H7 (cell line): ENCODE data around the gene MASTL. TPM values are rescaled to one million over a fixed set of nuclear protein-coding genes. Genes with fewer than 3 reads are reported as not detected.
A peak's percentile ranks its signal among the peaks of the same experiment; 100 is the strongest.
"Not testable (repeated sequence)": the region's sequence is repeated elsewhere in the genome, so short reads cannot be mapped to it uniquely, and the experiment has no call there.

Source experiments
- DNase-seq: peaks from one replicate; pipeline ENCODE4 v3.0.0; 2012
- H3K27me3 ChIP-seq: 2 replicates; pipeline ENCODE4 v1.6.0; 2011; ENCODE audit warnings: mild to moderate bottlenecking, low read length; ENCODE audit not compliant: control insufficient read depth, insufficient read depth
- H3K36me3 ChIP-seq: replicated peaks from 2 replicates; pipeline ENCODE4 v1.5.1; 2011; ENCODE audit warnings: low read length; ENCODE audit not compliant: control insufficient read depth, insufficient read depth
- H3K4me3 ChIP-seq: 2 replicates; pipeline ENCODE4 v1.5.1; 2011; ENCODE audit warnings: low read depth, mild to moderate bottlenecking, control low read depth, low read length, moderate library complexity; ENCODE audit not compliant: insufficient read depth
- total RNA-seq: library from RNA; depleted of rRNA; stranded (reverse); fragments of >200 nt; shearing (Covaris generic); gene quantifications from 2 replicates; pipeline ENCODE4 v1.2.3, GENCODE V29; 2014; rRNA removed

The MASTL gene
- total RNA-seq = 53.4 and 73.2 TPM in 2 replicates

DNA sequence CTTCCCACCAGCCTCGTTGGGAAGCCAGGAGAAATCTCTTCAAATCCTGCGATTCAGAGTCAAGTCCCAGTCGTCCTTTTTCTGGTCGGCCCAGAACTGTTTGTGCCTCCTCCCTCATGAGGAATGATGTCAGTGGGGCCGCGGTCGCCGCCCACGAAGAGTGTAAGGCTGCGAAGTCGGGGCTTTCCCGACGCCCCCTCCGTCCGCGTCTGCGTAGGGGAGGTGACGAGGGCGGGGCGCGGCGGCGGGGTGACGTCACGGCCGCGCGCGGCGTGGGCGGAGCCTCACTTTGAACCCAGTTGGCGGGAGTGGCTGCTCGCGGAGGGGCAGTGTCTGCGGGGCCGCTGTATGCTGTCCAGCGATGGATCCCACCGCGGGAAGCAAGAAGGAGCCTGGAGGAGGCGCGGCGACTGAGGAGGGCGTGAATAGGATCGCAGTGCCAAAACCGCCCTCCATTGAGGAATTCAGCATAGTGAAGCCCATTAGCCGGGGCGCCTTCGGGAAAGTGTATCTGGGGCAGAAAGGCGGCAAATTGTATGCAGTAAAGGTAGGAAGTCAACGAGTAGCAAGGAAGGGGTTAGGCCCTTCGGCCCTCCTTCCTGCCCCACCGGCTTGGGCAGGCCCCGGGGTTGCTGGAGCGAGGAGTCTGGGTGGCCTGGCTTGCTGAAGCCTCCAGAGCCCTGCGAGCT is at the start of gene MASTL:
Gene MASTL, plus strand, starts transcription at position 287 of the 689 bp plus-strand sequence. Its CDS starts 75 bp downstream, at position 362.
- peaks cover 17% of the 10 kb centered on the region for H3K36me3 ChIP-seq
- DNase-seq = peak; percentile 94
- peak within 1 kb of the TSS; percentile 93 for H3K4me3 ChIP-seq
- no peaks in the 10 kb centered on the region for H3K27me3 ChIP-seq

GRCh38 chr10:27108165-27108564 is 47.0 kb upstream of the MASTL start:
- no peak overlapping the region for H3K4me3 ChIP-seq
- peaks cover 13% of the 10 kb centered on the region for H3K36me3 ChIP-seq
- no peak for DNase-seq
- no peaks in the 10 kb centered on the region for H3K27me3 ChIP-seq

DNA sequence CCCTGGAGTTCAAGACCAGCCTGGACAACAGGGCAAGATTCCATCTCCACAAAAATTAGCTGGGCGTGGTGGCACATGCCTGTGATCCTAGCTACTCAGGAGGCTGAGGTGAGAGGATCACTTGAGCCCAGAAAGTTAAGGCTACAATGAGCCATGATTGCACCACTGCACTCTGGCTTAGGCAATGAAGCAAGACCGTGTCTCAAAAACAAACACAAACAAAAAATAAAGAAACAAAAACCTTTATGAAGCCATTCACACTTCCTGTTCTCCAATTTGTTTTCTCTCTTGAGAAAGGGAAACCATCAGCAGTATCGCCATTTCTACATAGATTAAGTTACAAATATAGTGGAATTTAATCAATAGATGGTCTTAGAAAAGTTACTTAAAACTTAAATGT is 20.8 kb upstream of the MASTL start:
- no peak for DNase-seq
- Histone ChIP-seq H3K4me3 (no peak overlapping the region), H3K27me3 (no peaks in the 10 kb centered on the region), H3K36me3 (peaks cover 24% of the 10 kb centered on the region)

GRCh38 chr10:27138277-27138676 is 16.9 kb upstream of the MASTL start:
- no peaks in the 10 kb centered on the region for H3K27me3 ChIP-seq
- peaks cover 14% of the 10 kb centered on the region for H3K36me3 ChIP-seq
- DNase-seq = no peak
- no peak overlapping the region for H3K4me3 ChIP-seq

DNA sequence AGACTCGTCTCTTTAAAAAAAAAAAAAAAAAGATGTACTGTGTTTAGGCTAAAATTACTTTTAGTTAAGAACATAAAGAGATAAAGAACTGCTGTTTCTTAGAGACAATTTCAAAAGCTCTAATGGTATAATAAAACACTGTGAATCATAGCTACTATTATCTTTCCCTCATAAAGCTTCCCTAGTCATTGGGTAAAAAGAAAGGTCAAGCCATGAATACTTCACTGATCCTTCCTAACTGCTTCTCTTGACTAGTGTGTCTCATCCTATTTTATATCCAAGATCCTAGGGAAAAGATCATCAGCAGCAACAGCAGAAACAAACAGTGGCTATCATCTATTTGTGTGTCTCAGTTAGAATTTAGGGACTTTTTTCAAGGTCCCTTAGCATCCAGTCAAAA is 11.5 kb upstream of the MASTL start:
- no peak for DNase-seq
- no peak overlapping the region for H3K4me3 ChIP-seq
- H3K27me3 ChIP-seq = no peaks in the 10 kb centered on the region
- H3K36me3 ChIP-seq = peaks cover 23% of the 10 kb centered on the region

DNA sequence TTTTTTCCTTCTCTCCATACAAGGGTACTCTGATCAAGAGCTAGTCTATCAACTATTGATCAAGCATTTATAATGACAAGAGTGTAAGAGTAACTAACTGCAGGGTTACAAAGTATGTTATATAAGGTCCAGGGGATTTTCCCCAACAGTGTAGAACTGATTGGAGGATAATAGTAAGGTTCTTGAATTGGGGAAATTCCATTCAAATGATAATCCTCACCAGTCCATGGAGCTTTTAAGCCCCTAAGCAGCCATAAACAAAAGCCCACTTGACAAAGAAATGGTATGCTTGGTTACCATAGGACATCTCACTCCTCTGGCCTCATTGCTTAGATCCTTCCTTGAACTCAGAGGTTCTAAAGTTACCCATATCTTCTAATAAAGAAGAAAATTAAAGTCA is 9.2 kb upstream of the MASTL start:
- Histone ChIP-seq H3K4me3 (no peak overlapping the region), H3K36me3 (peaks cover 22% of the 10 kb centered on the region)
- DNase-seq = peak; percentile 27

DNA sequence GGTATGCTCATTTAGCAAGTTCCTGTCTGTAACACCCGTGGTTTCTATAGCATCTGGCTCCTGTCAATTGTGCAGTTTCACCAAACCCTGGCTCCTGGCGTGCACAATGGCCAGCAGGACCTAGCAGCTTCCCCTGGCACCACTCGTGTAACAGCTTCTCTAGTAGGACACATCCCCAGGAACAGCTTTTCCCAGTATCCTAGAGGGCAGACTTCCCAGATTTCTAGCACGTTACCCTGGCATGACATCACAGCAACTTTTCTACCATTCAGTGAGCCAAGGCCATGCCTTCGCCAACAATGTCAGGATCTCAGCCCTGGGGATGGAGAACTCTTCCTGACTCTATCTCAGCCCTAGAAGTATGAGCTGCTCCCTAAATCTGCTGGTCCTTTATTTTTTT is 7.5 kb upstream of the MASTL start:
- peaks cover 22% of the 10 kb centered on the region for H3K36me3 ChIP-seq
- no peak overlapping the region for H3K4me3 ChIP-seq
- no peaks in the 10 kb centered on the region for H3K27me3 ChIP-seq
- no peak for DNase-seq

More for the DNA sequence above, 9.2 kb upstream of the MASTL start:
- no peaks in the 10 kb centered on the region for H3K27me3 ChIP-seq

GRCh38 chr10:27150261-27150660 is 4.9 kb upstream of the MASTL start:
- Histone ChIP-seq H3K27me3 (no peaks in the 10 kb centered on the region), H3K36me3 (peaks cover 14% of the 10 kb centered on the region), H3K4me3 (no peak overlapping the region)
- DNase-seq = no peak

GRCh38 chr10:27152687-27153086 is 2.5 kb upstream of the MASTL start:
- Histone ChIP-seq H3K36me3 (peaks cover 6% of the 10 kb centered on the region), H3K27me3 (no peaks in the 10 kb centered on the region), H3K4me3 (no peak overlapping the region)
- DNase-seq = no peak

- peaks cover 5% of the 10 kb centered on the region for H3K36me3 ChIP-seq
- no peaks in the 10 kb centered on the region for H3K27me3 ChIP-seq
- no peak for DNase-seq
- peak overlapping the region; percentile 93 for H3K4me3 ChIP-seq
Measured at GRCh38 chr10:27153329-27153728, 1.8 kb upstream of the MASTL start.

- DNase-seq = peak; percentile 45
- H3K27me3 ChIP-seq = no peaks in the 10 kb centered on the region
- H3K36me3 ChIP-seq = peaks cover 8% of the 10 kb centered on the region
- peak overlapping the region; percentile 93 for H3K4me3 ChIP-seq
Measured at GRCh38 chr10:27153845-27154193, 1.3 kb upstream of the MASTL start.

DNA sequence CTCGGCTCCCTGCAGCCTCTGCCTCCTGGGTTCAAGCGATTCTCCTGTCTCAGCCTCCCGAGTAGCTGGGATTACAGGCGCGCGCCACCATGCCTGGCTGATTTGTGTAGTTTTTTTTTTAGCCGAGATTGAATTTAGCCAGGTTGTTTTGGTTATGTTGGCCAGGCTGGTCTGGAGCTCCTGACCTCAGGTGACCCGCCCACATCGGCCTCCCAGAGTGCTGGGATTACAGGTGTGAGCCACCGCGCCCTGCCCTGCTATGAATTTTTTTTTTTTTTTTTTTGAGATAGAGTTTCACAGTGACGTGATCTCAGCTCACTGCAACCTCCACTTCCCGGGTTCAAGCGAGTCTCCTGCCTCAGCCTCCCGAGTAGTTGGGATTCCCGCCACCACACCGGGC is 1.4 kb downstream of the MASTL start:
- H3K36me3 ChIP-seq = peaks cover 18% of the 10 kb centered on the region
- peak overlapping the region; percentile 93 for H3K4me3 ChIP-seq
- DNase-seq, H3K27me3 ChIP-seq: not testable (repeated sequence)

- peaks cover 18% of the 10 kb centered on the region for H3K36me3 ChIP-seq
- H3K27me3 ChIP-seq = no peaks in the 10 kb centered on the region
- H3K4me3 ChIP-seq = no peak overlapping the region
- DNase-seq = no peak
Measured at GRCh38 chr10:27157150-27157549, 2.0 kb downstream of the MASTL start.

DNA sequence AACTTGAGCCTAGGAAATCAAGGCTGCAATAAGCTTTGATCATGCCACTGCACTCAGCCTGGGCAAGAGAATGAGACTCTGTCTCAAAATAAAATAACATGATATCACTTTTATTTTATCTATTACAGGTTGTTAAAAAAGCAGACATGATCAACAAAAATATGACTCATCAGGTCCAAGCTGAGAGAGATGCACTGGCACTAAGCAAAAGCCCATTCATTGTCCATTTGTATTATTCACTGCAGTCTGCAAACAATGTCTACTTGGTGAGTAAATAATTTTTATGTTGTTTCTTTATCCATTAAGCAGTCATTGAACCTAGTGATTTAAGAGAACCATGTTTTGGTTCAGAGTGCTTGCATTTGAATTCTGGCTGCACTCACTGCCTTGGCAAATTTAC is 3.3 kb downstream of the MASTL start:
- Histone ChIP-seq H3K4me3 (no peak overlapping the region), H3K36me3 (peaks cover 18% of the 10 kb centered on the region), H3K27me3 (no peaks in the 10 kb centered on the region)
- no peak for DNase-seq

- DNase-seq = no peak
- H3K36me3 ChIP-seq = peaks cover 38% of the 10 kb centered on the region
- no peak overlapping the region for H3K4me3 ChIP-seq
- no peaks in the 10 kb centered on the region for H3K27me3 ChIP-seq
Measured at GRCh38 chr10:27169849-27170248, 14.7 kb downstream of the MASTL start.

GRCh38 chr10:27188259-27188658 is 33.1 kb downstream of the MASTL start:
- DNase-seq = no peak

More at GRCh38 chr10:27188259-27188658, 33.1 kb downstream of the MASTL start:
- Histone ChIP-seq H3K27me3 (no peaks in the 10 kb centered on the region), H3K36me3 (peaks cover 11% of the 10 kb centered on the region), H3K4me3 (no peak overlapping the region)
